Right cardiac atrium (tissue), 5 donors: ENCODE data around the gene DSG3. TPM values are rescaled to one million over a fixed set of nuclear protein-coding genes. Genes with fewer than 3 reads are reported as not detected.
"Not testable (repeated sequence)": the region's sequence is repeated elsewhere in the genome, so short reads cannot be mapped to it uniquely, and the experiment has no call there.

ENCODE experiments used
- ATAC-seq, 2 donors: fragments of 200-7000 bp; cut with Tn5 transposase; one replicate each; pipeline versions ENCODE4 v1.8.0 to v1.9.1; 2020; ENCODE audit warnings: moderate library complexity in 2 of 2, mild to moderate bottlenecking in 1 of 2
- DNase-seq, 3 donors: peaks; one replicate each; pipeline ENCODE4 v3.0.0-alpha.2; 2020
- H3K27ac ChIP-seq: one replicate; pipeline ENCODE4 v1.5.1; 2013; ENCODE audit warnings: mild to moderate bottlenecking, low read length, control low read depth, moderate library complexity
- H3K27me3 ChIP-seq: one replicate; pipeline ENCODE4 v1.6.1; 2013; ENCODE audit not compliant: control insufficient read depth, insufficient read depth
- H3K4me1 ChIP-seq: one replicate; pipeline ENCODE4 v1.6.1; 2013; ENCODE audit warnings: low read length; ENCODE audit not compliant: control insufficient read depth, insufficient read depth
- H3K4me3 ChIP-seq: one replicate; pipeline ENCODE4 v1.5.1; 2013; ENCODE audit warnings: low read length, control low read depth
- H3K9me3 ChIP-seq: one replicate; pipeline ENCODE4 v1.6.1; 2013; ENCODE audit warnings: low read length; ENCODE audit not compliant: control insufficient read depth
- WGBS: extraction: QIAGEN DNeasy Blood & Tissue Kit; methylation state at CpG from one replicate; pipeline ENCODE4 v1.1.7; 2013; 5-methylcytosine and 5-hydroxymethylcytosine counted together
- intact Hi-C, 4 donors: fragments of 100-400 bp; cut with DNase I; formaldehyde crosslinking; loops; one replicate each; pipeline versions ENCODE4 v1.11.0 to v1.14.0; 2022 to 2023
- polyA plus RNA-seq: library from polyadenylated mRNA; stranded (reverse); fragments of 200-250 nt; gene quantifications from one replicate; pipeline ENCODE4 v1.2.3, GENCODE V29; 2013
- total RNA-seq, 4 donors: library from RNA; stranded (reverse); fragmentation: NEBNext Ultra II Directional; extraction: Animal tissue kit (Norgen Biotek cat#: 25700); gene quantifications; one replicate each; pipeline ENCODE4 v1.2.1, GENCODE V29; 2021
- donor health status: healthy with polysubstance abuse.
- donor health status: DM: no; HTN: yes; CAD: no.
- donor health status: DM: no; HTN: no; CAD: no.
- donor health status: DM: no; HTN: yes; CAD: no; lungs with severe emphysema.
- donor health status: DM: yes; HTN: yes; CAD: no.

The DSG3 gene
- total and polyA plus RNA-seq, 5 donors: not detected

DNA sequence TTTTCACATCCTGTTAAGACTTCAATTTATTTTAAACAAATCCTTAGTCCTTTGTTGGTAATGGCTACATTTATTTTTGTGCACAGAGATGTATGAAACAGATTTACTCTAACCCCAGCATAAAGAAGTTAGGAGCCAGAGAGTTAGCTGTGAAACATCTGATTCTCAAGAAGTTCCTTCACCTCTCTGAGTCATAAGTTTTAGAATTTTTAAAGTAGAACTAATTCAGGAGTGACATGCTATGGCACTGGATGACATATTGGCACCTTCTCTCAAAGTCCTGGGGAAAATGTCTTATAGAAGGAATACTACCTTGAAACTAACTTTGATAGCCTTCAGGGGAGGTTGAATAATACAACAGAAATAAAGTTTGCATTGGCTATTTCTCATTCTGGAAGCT, 44.0 kb downstream of the DSG3 start:
- ATAC-seq (no peak), DNase-seq (no peak)
- intact Hi-C loops: loop anchor here in 1 of 4 donors (10.0 kb wide), 1 partner anchor 67 kb away; no protein-coding TSS in a partner anchor
- no peak overlapping the region for H3K4me3 ChIP-seq
- no peaks in the 10 kb centered on the region for H3K4me1 ChIP-seq
- H3K9me3 ChIP-seq: no peaks in the 10 kb centered on the region
- H3K27me3 ChIP-seq: no peaks in the 10 kb centered on the region
- no peak overlapping the region for H3K27ac ChIP-seq

GRCh38 chr18:31492671-31493070, 45.1 kb downstream of the DSG3 start:
- H3K4me1 ChIP-seq: no peaks in the 10 kb centered on the region
- ATAC-seq (no peak), DNase-seq (no peak)
- H3K4me3 ChIP-seq: no peak overlapping the region
- intact Hi-C loops: loop anchor here in 1 of 4 donors (10.0 kb wide), 1 partner anchor 68 kb away; no protein-coding TSS in a partner anchor
- no peaks in the 10 kb centered on the region for H3K27me3 ChIP-seq
- 92% methylated on average over 9 of the region's 9 CpGs for WGBS
- H3K27ac ChIP-seq: no peak overlapping the region
- H3K9me3 ChIP-seq: no peaks in the 10 kb centered on the region

GRCh38 chr18:31493171-31493570, 45.6 kb downstream of the DSG3 start:
- no peak for ATAC-seq
- 92% methylated on average over 7 of the region's 7 CpGs for WGBS
- H3K27me3 ChIP-seq: no peaks in the 10 kb centered on the region
- no peaks in the 10 kb centered on the region for H3K4me1 ChIP-seq
- no peak for DNase-seq
- intact Hi-C loops: loop anchor here in 1 of 4 donors (10.0 kb wide), 1 partner anchor 68 kb away; no protein-coding TSS in a partner anchor
- no peaks in the 10 kb centered on the region for H3K9me3 ChIP-seq
- no peak overlapping the region for H3K27ac ChIP-seq
- no peak overlapping the region for H3K4me3 ChIP-seq

DNA sequence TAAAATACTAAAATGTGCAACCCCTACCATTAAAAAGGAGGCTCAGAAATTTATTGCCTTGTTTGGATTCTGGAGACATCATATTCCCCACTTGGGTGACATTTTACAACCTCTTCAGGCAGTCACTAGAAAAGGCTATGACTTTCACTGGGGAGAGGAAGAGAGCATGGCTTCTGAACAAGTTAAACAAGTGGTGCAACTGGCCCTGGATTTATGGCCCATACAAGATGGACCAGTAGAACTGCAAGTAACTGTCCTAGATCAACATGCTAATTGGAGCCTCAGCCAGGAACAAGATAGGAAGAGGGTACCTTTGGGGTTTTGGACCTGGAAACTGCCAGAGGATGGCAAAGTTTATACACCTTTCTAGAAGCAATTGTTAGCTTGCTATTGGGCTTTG, 46.4 kb downstream of the DSG3 start:
- H3K9me3 ChIP-seq: no peaks in the 10 kb centered on the region
- no peaks in the 10 kb centered on the region for H3K27me3 ChIP-seq
- intact Hi-C loops: loop anchor here in 1 of 4 donors (10.0 kb wide), 1 partner anchor 69 kb away; no protein-coding TSS in a partner anchor
- H3K4me1 ChIP-seq: no peaks in the 10 kb centered on the region
- no peak for ATAC-seq
- H3K4me3 ChIP-seq: no peak overlapping the region
- no peak overlapping the region for H3K27ac ChIP-seq
- DNase-seq: no peak

- not testable (repeated sequence) for DNase-seq, ATAC-seq, H3K27ac ChIP-seq, H3K4me3 ChIP-seq, H3K9me3 ChIP-seq, H3K4me1 ChIP-seq, H3K27me3 ChIP-seq
- intact Hi-C loops: loop anchor here in 1 of 4 donors (10.0 kb wide), 1 partner anchor 70 kb away; no protein-coding TSS in a partner anchor
- WGBS: 72% methylated on average over 2 of the region's 2 CpGs
Measured at GRCh38 chr18:31494705-31495244, 47.2 kb downstream of the DSG3 start.

DNA sequence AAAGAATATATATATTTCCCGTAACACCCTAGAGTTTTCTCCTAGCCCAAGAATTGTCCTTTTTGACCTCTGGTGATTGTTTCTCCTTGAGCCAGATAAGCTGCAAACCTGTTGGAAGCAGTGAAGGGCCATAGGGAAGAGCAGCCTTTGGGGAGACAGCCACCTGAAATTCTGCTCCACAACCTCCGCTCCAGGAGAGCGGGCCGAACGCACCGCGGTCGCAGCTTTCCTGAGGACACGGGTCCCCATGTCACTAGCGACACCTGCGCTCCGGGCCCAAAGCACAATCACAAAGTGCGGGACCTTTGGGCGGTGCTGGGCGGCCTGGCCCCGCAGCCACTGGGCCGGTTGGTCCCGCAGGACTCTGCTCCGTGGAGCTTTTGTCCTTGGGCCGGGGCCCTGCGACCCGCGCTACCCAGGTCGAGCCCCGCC, 49.9 kb downstream of the DSG3 start:
- DNase-seq: peak in 1 of 3 donors; percentile 55
- ATAC-seq: no peak
- WGBS: 29% methylated on average over 25 of the region's 25 CpGs
- H3K27ac ChIP-seq: peak overlapping the region; percentile 0
- H3K4me1 ChIP-seq: peaks cover 2% of the 10 kb centered on the region
- H3K4me3 ChIP-seq: peak overlapping the region; percentile 68
- no peaks in the 10 kb centered on the region for H3K27me3 ChIP-seq
- no peaks in the 10 kb centered on the region for H3K9me3 ChIP-seq
- intact Hi-C loops: loop anchor here in 1 of 4 donors (10.0 kb wide), 1 partner anchor 73 kb away; no protein-coding TSS in a partner anchor

- no peaks in the 10 kb centered on the region for H3K9me3 ChIP-seq
- intact Hi-C loops: loop anchor here in 1 of 4 donors (10.0 kb wide), 1 partner anchor 73 kb away; no protein-coding TSS in a partner anchor
- peak within 1 kb of the TSS; percentile 78 for H3K27ac ChIP-seq
- H3K27me3 ChIP-seq: no peaks in the 10 kb centered on the region
- DNase-seq (peak; percentile 65 to 89 (median 88)), ATAC-seq (peak; percentile 97)
- H3K4me1 ChIP-seq: peaks cover 2% of the 10 kb centered on the region
- 1% methylated on average over 79 of the region's 79 CpGs for WGBS
- H3K4me3 ChIP-seq: peak within 1 kb of the TSS; percentile 68
Measured at GRCh38 chr18:31497836-31498573, 50.5 kb downstream of the DSG3 start, which contains the start of gene DSG2. Gene DSG2, plus strand, starts transcription at chr18:31498177. Its CDS starts 75 bp downstream, at chr18:31498252.

DNA sequence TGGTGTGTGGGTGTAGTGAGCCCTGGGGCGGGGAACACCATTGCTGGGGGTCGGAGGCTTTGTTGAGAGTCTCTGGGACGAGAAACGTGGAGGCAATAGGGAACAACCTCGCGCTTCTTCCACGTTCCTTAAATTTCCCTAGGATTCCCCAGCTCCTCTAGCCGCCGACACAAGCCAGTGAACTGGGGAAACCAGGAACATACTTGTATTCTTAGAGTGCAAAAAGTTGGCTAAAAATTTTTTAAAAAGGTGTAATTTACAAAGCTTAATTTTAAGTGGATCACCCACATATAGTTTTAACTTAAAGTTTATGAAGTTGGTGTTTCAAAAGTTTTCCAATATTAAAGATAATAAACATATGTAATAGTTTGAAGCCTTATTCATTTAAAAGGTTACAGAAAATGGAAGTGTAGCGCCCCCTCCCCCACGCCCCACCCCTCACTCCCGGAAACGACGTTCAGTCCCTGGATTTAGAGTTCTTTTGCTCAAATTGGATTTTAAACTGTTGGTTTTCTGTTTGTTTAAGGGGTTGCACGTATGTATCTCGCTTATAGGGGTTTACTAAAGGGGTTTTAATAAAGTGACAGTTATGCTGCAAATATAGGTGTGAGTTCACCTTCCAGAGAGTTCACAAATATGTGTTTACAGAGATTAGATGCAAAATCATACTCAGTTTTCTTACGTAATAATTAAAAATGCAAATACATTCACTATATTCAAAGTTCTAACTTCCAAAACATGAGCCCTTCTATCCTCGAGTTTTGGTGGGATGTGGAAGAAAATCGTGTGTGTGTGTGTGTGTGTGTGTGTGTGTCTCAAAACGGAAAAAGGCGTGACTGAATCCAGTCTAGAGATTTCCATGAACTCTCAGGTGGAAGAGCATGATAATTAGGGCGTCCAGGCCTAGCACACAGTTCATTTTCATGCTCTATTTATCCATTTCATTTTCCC, 51.3 kb downstream of the DSG3 start:
- H3K4me1 ChIP-seq: peaks cover 2% of the 10 kb centered on the region
- intact Hi-C loops: loop anchor here in 1 of 4 donors (10.0 kb wide), 1 partner anchor 74 kb away; no protein-coding TSS in a partner anchor
- H3K9me3 ChIP-seq: no peaks in the 10 kb centered on the region
- H3K27ac ChIP-seq: peak overlapping the region; percentile 78
- WGBS: 18% methylated on average over 22 of the region's 22 CpGs
- DNase-seq: no peak
- ATAC-seq: peak in 1 of 2 donors; percentile 40
- H3K4me3 ChIP-seq: peak overlapping the region; percentile 68
- H3K27me3 ChIP-seq: no peaks in the 10 kb centered on the region

- WGBS: 68% methylated on average over 6 of the region's 6 CpGs
- DNase-seq (no peak), ATAC-seq (no peak)
- Histone ChIP-seq H3K9me3 (no peaks in the 10 kb centered on the region), H3K4me3 (no peak overlapping the region), H3K27me3 (no peaks in the 10 kb centered on the region), H3K4me1 (peaks cover 6% of the 10 kb centered on the region), H3K27ac (no peak overlapping the region)
- intact Hi-C loops: loop anchor here in 1 of 4 donors (10.0 kb wide), 1 partner anchor 235 kb away; no protein-coding TSS in a partner anchor
Measured at GRCh38 chr18:31500051-31500688, 52.6 kb downstream of the DSG3 start.

DNA sequence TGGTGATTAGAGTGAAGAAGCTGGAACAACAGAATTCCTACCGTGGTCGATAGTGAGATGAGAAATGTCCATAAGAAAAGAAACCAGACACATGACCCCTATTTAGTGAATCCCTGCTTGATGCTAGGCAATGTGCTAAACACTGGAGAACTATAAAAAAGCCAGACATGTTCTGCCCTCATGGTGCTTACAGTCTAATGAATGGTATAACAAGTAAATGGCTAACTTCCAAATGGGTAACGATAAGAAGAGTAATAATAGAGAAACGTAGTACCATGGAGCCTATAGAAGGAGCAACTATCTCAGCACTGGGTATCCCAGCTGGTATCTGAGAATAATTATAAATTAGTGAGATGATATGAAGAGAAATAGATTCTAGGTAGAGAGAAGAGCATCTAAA, 55.5 kb downstream of the DSG3 start:
- DNase-seq (no peak), ATAC-seq (no peak)
- intact Hi-C loops: loop anchor here in 1 of 4 donors (10.0 kb wide), 1 partner anchor 238 kb away; no protein-coding TSS in a partner anchor
- whole genome bisulfite sequencing: 93% methylated on average over 4 of the region's 4 CpGs
- Histone ChIP-seq H3K4me1 (peaks cover 6% of the 10 kb centered on the region), H3K27ac (no peak overlapping the region), H3K4me3 (no peak overlapping the region), H3K27me3 (no peaks in the 10 kb centered on the region), H3K9me3 (no peaks in the 10 kb centered on the region)
